Activated B cell treated with CpG ODN at 0.5 μM for 24 hours (primary cell): ENCODE data around the gene HES7. TPM values are rescaled to one million over a fixed set of nuclear protein-coding genes. Genes with fewer than 3 reads are reported as not detected.

Source experiments
- ATAC-seq: fragments of 200-7000 bp; cut with Tn5 transposase; one replicate; pipeline ENCODE4 v1.10.0; 2021; ENCODE audit warnings: low read depth, mild to moderate bottlenecking, moderate library complexity
- CTCF ChIA-PET: fragments of 350-600 bp; sonication (Branson Sonifier 250); formaldehyde crosslinking; loops from one replicate; lab custom pipeline; 2021; ENCODE audit warnings: antibody characterized with exemption; lab: Charles Lee
- POLR2A ChIA-PET: fragments of 350-600 bp; sonication (Branson Sonifier 250); formaldehyde crosslinking; loops from one replicate; lab custom pipeline; 2021; ENCODE audit warnings: antibody characterized with exemption; lab: Charles Lee
- DNase-seq: peaks from one replicate; pipeline ENCODE4 v3.0.0; 2022
- H3K27ac Mint-ChIP-seq: one replicate; pipeline ENCODE4 v1.8.0; 2020; ENCODE audit warnings: mixed read lengths
- H3K27me3 Mint-ChIP-seq: one replicate; pipeline ENCODE4 v1.8.0; 2021; ENCODE audit warnings: mixed read lengths
- H3K36me3 Mint-ChIP-seq: one replicate; pipeline ENCODE4 v1.8.0; 2021; ENCODE audit warnings: low read depth, mixed read lengths
- H3K4me1 Mint-ChIP-seq: one replicate; pipeline ENCODE4 v1.8.0; 2021; ENCODE audit warnings: mixed read lengths
- H3K4me3 Mint-ChIP-seq: one replicate; pipeline ENCODE4 v1.8.0; 2020; ENCODE audit warnings: mild to moderate bottlenecking, mixed read lengths
- H3K9me3 Mint-ChIP-seq: one replicate; pipeline ENCODE4 v1.8.0; 2020; ENCODE audit warnings: mixed read lengths
- intact Hi-C: fragments of 100-400 bp; cut with micrococcal nuclease; formaldehyde crosslinking; loops from one replicate; pipeline ENCODE4 v1.15.1; 2024
- total RNA-seq: library from RNA; stranded (reverse); gene quantifications from 2 replicates; pipeline ENCODE4 v1.2.3, GENCODE V29; 2022
- TF ChIP-seq, protein P1 (sequence below): fragments of 200-600 bp; IDR thresholded peaks from one replicate; pipeline ENCODE4 v1.8.0; 2022; ENCODE audit warnings: antibody characterized with exemption, mild to moderate bottlenecking

The HES7 gene
- total RNA-seq, 1 donor from 2014 or later, result 0.49 TPM

- Mint-ChIP-seq H3K9me3 (no peaks in the 10 kb centered on the region), H3K27me3 (peaks cover 45% of the 10 kb centered on the region), H3K27ac (peak overlapping the region; percentile 47), H3K4me1 (peaks cover 32% of the 10 kb centered on the region), H3K4me3 (peak overlapping the region; percentile 78), H3K36me3 (no peaks in the 10 kb centered on the region)
- TF ChIP-seq, protein P1, sequence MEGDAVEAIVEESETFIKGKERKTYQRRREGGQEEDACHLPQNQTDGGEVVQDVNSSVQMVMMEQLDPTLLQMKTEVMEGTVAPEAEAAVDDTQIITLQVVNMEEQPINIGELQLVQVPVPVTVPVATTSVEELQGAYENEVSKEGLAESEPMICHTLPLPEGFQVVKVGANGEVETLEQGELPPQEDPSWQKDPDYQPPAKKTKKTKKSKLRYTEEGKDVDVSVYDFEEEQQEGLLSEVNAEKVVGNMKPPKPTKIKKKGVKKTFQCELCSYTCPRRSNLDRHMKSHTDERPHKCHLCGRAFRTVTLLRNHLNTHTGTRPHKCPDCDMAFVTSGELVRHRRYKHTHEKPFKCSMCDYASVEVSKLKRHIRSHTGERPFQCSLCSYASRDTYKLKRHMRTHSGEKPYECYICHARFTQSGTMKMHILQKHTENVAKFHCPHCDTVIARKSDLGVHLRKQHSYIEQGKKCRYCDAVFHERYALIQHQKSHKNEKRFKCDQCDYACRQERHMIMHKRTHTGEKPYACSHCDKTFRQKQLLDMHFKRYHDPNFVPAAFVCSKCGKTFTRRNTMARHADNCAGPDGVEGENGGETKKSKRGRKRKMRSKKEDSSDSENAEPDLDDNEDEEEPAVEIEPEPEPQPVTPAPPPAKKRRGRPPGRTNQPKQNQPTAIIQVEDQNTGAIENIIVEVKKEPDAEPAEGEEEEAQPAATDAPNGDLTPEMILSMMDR, result no peak
- POLR2A ChIA-PET, result interaction anchor here (0.9 to 3.0 kb wide), 9 partner anchors 18 to 222 kb away, joined by 3 to 18 read pairs (median 4); partner anchors contain the start of genes ALOXE3, CTC1 and SLC25A35
- intact Hi-C loops, result loop anchor here (1.0 to 2.0 kb wide), 6 partner anchors 13 to 227 kb away; partner anchors contain the start of gene ALOXE3
- CTCF ChIA-PET, result interaction anchor here (0.6 to 8.7 kb wide), 20 partner anchors 8 to 520 kb away, joined by 3 to 112 read pairs (median 4); partner anchors contain the start of genes ALOX12B, ALOXE3, HES7 and RNF227
- DNase-seq (no peak), ATAC-seq (no peak)
Observed at GRCh38 chr17:8072729-8073461, 51.0 kb downstream of the HES7 start.

GRCh38 chr17:8072341-8072728 lies 51.6 kb downstream of the HES7 start:
- ATAC-seq (no peak), DNase-seq (no peak)
- Mint-ChIP-seq H3K27ac (peak overlapping the region; percentile 47), H3K4me3 (peak overlapping the region; percentile 78), H3K36me3 (no peaks in the 10 kb centered on the region), H3K9me3 (no peaks in the 10 kb centered on the region), H3K27me3 (peaks cover 43% of the 10 kb centered on the region), H3K4me1 (peaks cover 30% of the 10 kb centered on the region)
- intact Hi-C loops, result loop anchor here (2.0 kb wide), 2 partner anchors 18 to 86 kb away; no protein-coding TSS in a partner anchor
- ChIA-PET CTCF (interaction anchor here (1.0 to 3.0 kb wide), 5 partner anchors 15 to 52 kb away, joined by 3 to 34 read pairs (median 6); partner anchors contain the start of gene HES7), POLR2A (interaction anchor here (1.3 to 3.0 kb wide), 2 partner anchors 47 to 176 kb away, joined by 4 to 14 read pairs; partner anchors contain the start of genes ALOXE3 and CTC1)
- TF ChIP-seq, protein P1, result no peak

DNA sequence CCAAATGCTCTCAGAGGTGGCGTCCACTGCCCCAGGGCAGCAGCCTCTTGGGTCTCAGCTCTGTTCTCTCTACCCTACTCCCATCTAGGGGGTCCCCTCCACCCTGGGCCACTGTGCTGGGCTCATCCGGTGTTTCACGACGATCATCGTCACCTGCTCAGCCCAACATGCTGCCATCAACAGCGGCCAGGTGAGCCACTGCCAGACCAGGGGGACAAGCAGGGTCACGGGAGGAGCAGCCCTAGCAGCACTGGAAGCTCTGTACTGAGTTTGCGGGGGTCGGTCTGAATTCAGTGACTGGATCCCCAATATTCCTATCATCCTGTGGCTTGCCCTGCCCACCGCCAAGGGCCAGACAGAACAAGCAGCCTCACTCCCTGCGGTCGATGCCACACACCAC lies 52.4 kb downstream of the HES7 start:
- CTCF ChIA-PET, result interaction anchor here (1.0 to 3.6 kb wide), 5 partner anchors 11 to 53 kb away, joined by 3 to 26 read pairs (median 6); partner anchors contain the start of gene HES7
- TF ChIP-seq, protein P1, result no peak
- ATAC-seq, result no peak
- Mint-ChIP-seq H3K9me3 (no peaks in the 10 kb centered on the region), H3K27ac (no peak overlapping the region), H3K4me3 (no peak overlapping the region), H3K27me3 (peaks cover 43% of the 10 kb centered on the region), H3K36me3 (no peaks in the 10 kb centered on the region), H3K4me1 (peaks cover 30% of the 10 kb centered on the region)
- DNase-seq, result no peak
- intact Hi-C loops, result no loop called here
- POLR2A ChIA-PET, result interaction anchor here (3.0 kb wide), 1 partner anchor 47 kb away, joined by 14 read pairs; the partner anchor contains the start of gene ALOXE3

Other genes starting within 250 kb of the HES7 start
- gene CHD3, start 235.3 kb downstream of the HES7 start, total RNA-seq, result 103 and 109 TPM in 2 replicates
- 2.5 and 2.8 TPM in 2 replicates for gene RNF227, start 207.8 kb downstream of the HES7 start, total RNA-seq
- 10.8 and 12.9 TPM in 2 replicates for gene KCNAB3, start 194.2 kb downstream of the HES7 start, total RNA-seq
- 129 and 167 TPM in 2 replicates for gene TRAPPC1, start 192.2 kb downstream of the HES7 start, total RNA-seq
- 23.0 and 24.6 TPM in 2 replicates for gene CNTROB, start 191.9 kb downstream of the HES7 start, total RNA-seq
- not detected in 2 replicates for gene GUCY2D, start 121.5 kb downstream of the HES7 start, total RNA-seq
- not detected in 2 replicates for gene ALOX15B, start 85.0 kb downstream of the HES7 start, total RNA-seq
- 1.4 and 1.5 TPM in 2 replicates for gene ALOX12B, start 36.4 kb downstream of the HES7 start, total RNA-seq
- not detected in 2 replicates for gene ALOXE3, start 5.6 kb downstream of the HES7 start, total RNA-seq
- gene PER1, start 28.3 kb upstream of the HES7 start, total RNA-seq, result 40.7 and 45.0 TPM in 2 replicates
- gene VAMP2, start 38.8 kb upstream of the HES7 start, total RNA-seq, result 82.0 and 97.7 TPM in 2 replicates
- gene TMEM107, start 52.3 kb upstream of the HES7 start, total RNA-seq, result 17.3 and 20.9 TPM in 2 replicates
- gene BORCS6, start 66.1 kb upstream of the HES7 start, total RNA-seq, result 12.3 and 12.8 TPM in 2 replicates
- 1.7 and 3.0 TPM in 2 replicates for gene AURKB, start 86.5 kb upstream of the HES7 start, total RNA-seq
- 121 and 136 TPM in 2 replicates for gene CTC1, start 124.0 kb upstream of the HES7 start, total RNA-seq
- 121 and 126 TPM in 2 replicates for gene PFAS, start 125.2 kb upstream of the HES7 start, total RNA-seq
- 50.1 and 50.9 TPM in 2 replicates for gene RANGRF, start 164.6 kb upstream of the HES7 start, total RNA-seq
- 6.7 and 7.3 TPM in 2 replicates for gene SLC25A35, start 171.3 kb upstream of the HES7 start, total RNA-seq
- not detected in 2 replicates for gene ARHGEF15, start 186.1 kb upstream of the HES7 start, total RNA-seq
- gene ODF4, start 215.7 kb upstream of the HES7 start, total RNA-seq, result not detected in 2 replicates